ENCODE data around the gene ZNF831.

- no peak for TF ChIP-seq POLR2A (IDR thresholded peaks at IDR 0.05; ENCODE audit: low read depth, low read length)
- TF ChIP-seq POLR2AphosphoS5 (IDR thresholded peaks at IDR 0.05; ENCODE audit: low read depth, low read length) = no peak
These were observed 67.6 kb downstream of the ZNF831 start for GRCh38 chr20:59231124-59231804.
